ENCODE results near the gene COIL. TPM values are rescaled to one million over a fixed set of nuclear protein-coding genes. Genes with fewer than 3 reads are reported as not detected.

COIL gene
- total and polyA plus RNA-seq, 2 of the 13 experiments (the other 11 are each of a cell fraction or from before 2014, with no cell fraction given): 8.1 to 29.4 TPM

DNA sequence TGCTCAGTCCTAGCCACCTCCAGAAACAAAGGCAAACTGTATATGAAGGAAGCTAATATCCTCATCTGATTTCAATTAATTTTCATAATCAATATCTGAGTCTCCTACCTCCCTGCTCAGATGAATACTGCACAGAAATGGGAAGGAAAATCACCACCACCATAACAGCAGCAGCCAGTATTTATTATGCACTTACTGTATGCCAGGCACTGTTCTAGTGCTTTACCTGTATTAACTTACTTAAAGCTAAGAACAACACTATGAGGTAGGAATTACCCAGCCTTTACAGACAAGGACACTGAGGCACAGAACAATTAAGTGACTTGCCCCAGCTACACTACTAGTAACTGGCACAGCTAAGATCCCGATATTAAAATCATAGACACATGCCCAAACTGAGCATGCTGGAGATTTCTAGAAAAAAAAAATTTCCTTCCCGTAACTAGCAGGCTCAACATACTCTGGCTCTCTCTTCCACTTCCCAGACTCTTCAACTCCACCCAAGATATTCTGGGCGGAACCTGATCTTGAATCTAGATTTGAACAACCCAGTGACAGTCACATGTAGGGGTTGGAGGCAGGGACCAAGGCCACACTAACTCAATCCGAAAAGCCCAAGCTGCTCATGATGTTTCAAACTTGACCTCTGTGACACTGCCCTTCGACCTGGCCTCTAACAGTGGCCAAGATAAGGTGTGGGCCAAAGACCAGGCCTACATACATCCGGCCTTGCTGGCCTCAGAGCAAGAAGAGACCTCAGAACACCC lies 50.9 kb downstream of the COIL start (continued):
- TF ChIP-seq RNF219 (CRISPR knock-in tag; IDR thresholded peaks at IDR 0.05) (no peak), ELF4 (CRISPR knock-in tag; IDR thresholded peaks at IDR 0.05; ENCODE audit: borderline replicate concordance) (no peak), ZMYM3 (CRISPR knock-in tag; IDR thresholded peaks at IDR 0.05) (no peak), FOXP1 (IDR thresholded peaks at IDR 0.05) (no peak), FOXP1 (CRISPR knock-in tag; IDR thresholded peaks at IDR 0.05) (peak; percentile 24; the same call in 1 of the 2 replicates), ZNF230 (CRISPR knock-in tag; IDR thresholded peaks at IDR 0.05) (no peak), ZNF350 (CRISPR knock-in tag; IDR thresholded peaks at IDR 0.05; ENCODE audit: borderline replicate concordance, low read depth) (peak; percentile 61; the same call in 1 of the 2 replicates), ZBTB40 (IDR thresholded peaks at IDR 0.05) (no peak), ZBTB40 (CRISPR knock-in tag; IDR thresholded peaks at IDR 0.05) (no peak), ZBTB3 (CRISPR knock-in tag; IDR thresholded peaks at IDR 0.05; ENCODE audit: borderline replicate concordance, low read depth) (no peak), ZFP90 (CRISPR knock-in tag; IDR thresholded peaks at IDR 0.05; ENCODE audit: borderline replicate concordance) (no peak), FOSL2 (CRISPR knock-in tag; IDR thresholded peaks at IDR 0.05) (0 out of 2 replicates have a peak, but pooled peaks have one; percentile 32), SOX13 (IDR thresholded peaks at IDR 0.05) (no peak), SOX13 (CRISPR knock-in tag; conservative IDR thresholded peaks at IDR 0.05 in 1 of 2, IDR thresholded peaks at IDR 0.05 in 1 of 2) (peak in 1 of 2 experiments; percentile 59; a peak in 2 of 4 replicates), MZF1 (CRISPR knock-in tag; IDR thresholded peaks at IDR 0.05; ENCODE audit: borderline replicate concordance) (no peak), ZNF530 (CRISPR knock-in tag; IDR thresholded peaks at IDR 0.05; ENCODE audit: low read depth) (no peak)
